Measurements from ENCODE around the gene OTUD3.

Gene OTUD3

GRCh38 chr1:19892628-19893168 is 10.5 kb downstream of the OTUD3 start:
- H3K14ac ChIP-seq (ENCODE audit: low read length): no peak overlapping the region

GRCh38 chr1:19893687-19894086 is 11.5 kb downstream of the OTUD3 start:
- Histone ChIP-seq H2BK15ac (ENCODE audit: low read length) (no peak overlapping the region), H2BK5ac (ENCODE audit: low read length) (no peak overlapping the region), H3K4me2 (ENCODE audit: insufficient read depth, low read length, poor library complexity, severe bottlenecking) (no peak overlapping the region), H3K36me3 (replicated peaks in 1 of 2; ENCODE audit: control insufficient read depth in 2 of 2, insufficient read depth in 2 of 2, low read length in 2 of 2) (peaks cover 26 to 90% of the 10 kb centered on the region in 2 donors), H3K9ac (ENCODE audit: low read depth, low read length, poor library complexity) (no peak overlapping the region), H3K4me1 (ENCODE audit: control insufficient read depth in 2 of 2, insufficient read depth in 1 of 2, low read depth in 1 of 2, low read length in 2 of 2) (no peaks in the 10 kb centered on the region), H3K27me3 (ENCODE audit: control insufficient read depth in 3 of 3, insufficient read depth in 3 of 3, low read depth in 1 of 3, low read length in 3 of 3) (no peaks in the 10 kb centered on the region), H4K91ac (ENCODE audit: low read depth, low read length, poor library complexity) (no peak overlapping the region), H3K4ac (ENCODE audit: low read length) (no peak overlapping the region), H3K23ac (ENCODE audit: low read depth, low read length, poor library complexity) (no peak overlapping the region), H3K4me3 (ENCODE audit: low read length in 2 of 2) (no peak overlapping the region), H3K14ac (ENCODE audit: low read length) (no peak overlapping the region), H3K9me3 (replicated peaks in 1 of 2; ENCODE audit: control insufficient read depth in 2 of 2, insufficient read depth in 1 of 2, low read depth in 1 of 2, low read length in 2 of 2) (no peaks in the 10 kb centered on the region), H4K8ac (ENCODE audit: low read depth, low read length) (no peak overlapping the region), H2BK120ac (ENCODE audit: low read depth, low read length) (no peak overlapping the region), H3K27ac (replicated peaks; ENCODE audit: low read length) (no peak overlapping the region), H3K79me1 (ENCODE audit: low read depth, low read length) (no peaks in the 10 kb centered on the region), H3K18ac (ENCODE audit: low read length) (no peak overlapping the region), H2AFZ (ENCODE audit: low read length) (no peak overlapping the region), H2BK12ac (ENCODE audit: low read length) (no peak overlapping the region), H2AK5ac (ENCODE audit: low read depth, low read length) (no peak overlapping the region)
- DNase-seq (ENCODE audit: low spot score): no peak
- WGBS, 2 donors (ENCODE audit: extremely low coverage in 2 of 2, insufficient read length in 2 of 2, insufficient replicate concordance in 1 of 2): no CpG with 5 or more reads among the region's 3 CpGs

More at GRCh38 chr1:19892628-19893168, 10.5 kb downstream of the OTUD3 start:
- no peak overlapping the region for H3K4ac ChIP-seq (ENCODE audit: low read length)
- no peak overlapping the region for H2BK120ac ChIP-seq (ENCODE audit: low read depth, low read length)
- no peak overlapping the region for H3K4me3 ChIP-seq (ENCODE audit: low read length in 2 of 2)
- no peak overlapping the region for H2BK12ac ChIP-seq (ENCODE audit: low read length)
- no peaks in the 10 kb centered on the region for H3K27me3 ChIP-seq (ENCODE audit: control insufficient read depth in 3 of 3, insufficient read depth in 3 of 3, low read depth in 1 of 3, low read length in 3 of 3)
- no peaks in the 10 kb centered on the region for H3K79me1 ChIP-seq (ENCODE audit: low read depth, low read length)
- H2BK15ac ChIP-seq (ENCODE audit: low read length): no peak overlapping the region
- no peak overlapping the region for H4K91ac ChIP-seq (ENCODE audit: low read depth, low read length, poor library complexity)
- H3K9ac ChIP-seq (ENCODE audit: low read depth, low read length, poor library complexity): no peak overlapping the region
- no peak overlapping the region for H3K23ac ChIP-seq (ENCODE audit: low read depth, low read length, poor library complexity)
- no peak overlapping the region for H2BK5ac ChIP-seq (ENCODE audit: low read length)
- H3K27ac ChIP-seq (replicated peaks; ENCODE audit: low read length): no peak overlapping the region
- H3K36me3 ChIP-seq (replicated peaks in 1 of 2; ENCODE audit: control insufficient read depth in 2 of 2, insufficient read depth in 2 of 2, low read length in 2 of 2): peaks cover 27 to 88% of the 10 kb centered on the region in 2 donors
- no peak overlapping the region for H2AFZ ChIP-seq (ENCODE audit: low read length)
- no peak overlapping the region for H4K8ac ChIP-seq (ENCODE audit: low read depth, low read length)
- H2AK5ac ChIP-seq (ENCODE audit: low read depth, low read length): no peak overlapping the region
- no peaks in the 10 kb centered on the region for H3K4me1 ChIP-seq (ENCODE audit: control insufficient read depth in 2 of 2, insufficient read depth in 1 of 2, low read depth in 1 of 2, low read length in 2 of 2)
- no peak overlapping the region for H3K4me2 ChIP-seq (ENCODE audit: insufficient read depth, low read length, poor library complexity, severe bottlenecking)
- DNase-seq (ENCODE audit: low spot score): no peak
- no peak overlapping the region for H3K18ac ChIP-seq (ENCODE audit: low read length)
- H3K9me3 ChIP-seq (replicated peaks in 1 of 2; ENCODE audit: control insufficient read depth in 2 of 2, insufficient read depth in 1 of 2, low read depth in 1 of 2, low read length in 2 of 2): no peaks in the 10 kb centered on the region
- WGBS, 2 donors (ENCODE audit: extremely low coverage in 2 of 2, insufficient read length in 2 of 2, insufficient replicate concordance in 1 of 2): no CpG with 5 or more reads among the region's 6 CpGs

GRCh38 chr1:19894218-19894617 is 12.0 kb downstream of the OTUD3 start:
- Histone ChIP-seq H3K14ac (ENCODE audit: low read length) (no peak overlapping the region), H3K18ac (ENCODE audit: low read length) (no peak overlapping the region), H3K9me3 (replicated peaks in 1 of 2; ENCODE audit: control insufficient read depth in 2 of 2, insufficient read depth in 1 of 2, low read depth in 1 of 2, low read length in 2 of 2) (no peaks in the 10 kb centered on the region), H3K9ac (ENCODE audit: low read depth, low read length, poor library complexity) (no peak overlapping the region), H3K27ac (replicated peaks; ENCODE audit: low read length) (no peak overlapping the region), H3K4me3 (ENCODE audit: low read length in 2 of 2) (no peak overlapping the region), H3K23ac (ENCODE audit: low read depth, low read length, poor library complexity) (no peak overlapping the region), H3K4me2 (ENCODE audit: insufficient read depth, low read length, poor library complexity, severe bottlenecking) (no peak overlapping the region), H2BK12ac (ENCODE audit: low read length) (no peak overlapping the region), H4K8ac (ENCODE audit: low read depth, low read length) (no peak overlapping the region), H2BK120ac (ENCODE audit: low read depth, low read length) (no peak overlapping the region), H4K91ac (ENCODE audit: low read depth, low read length, poor library complexity) (no peak overlapping the region), H2AFZ (ENCODE audit: low read length) (no peak overlapping the region), H2BK5ac (ENCODE audit: low read length) (no peak overlapping the region), H3K4ac (ENCODE audit: low read length) (no peak overlapping the region), H2BK15ac (ENCODE audit: low read length) (no peak overlapping the region), H3K79me1 (ENCODE audit: low read depth, low read length) (no peaks in the 10 kb centered on the region), H2AK5ac (ENCODE audit: low read depth, low read length) (no peak overlapping the region), H3K36me3 (replicated peaks in 1 of 2; ENCODE audit: control insufficient read depth in 2 of 2, insufficient read depth in 2 of 2, low read length in 2 of 2) (peaks cover 29 to 96% of the 10 kb centered on the region in 2 donors), H3K4me1 (ENCODE audit: control insufficient read depth in 2 of 2, insufficient read depth in 1 of 2, low read depth in 1 of 2, low read length in 2 of 2) (no peaks in the 10 kb centered on the region), H3K27me3 (ENCODE audit: control insufficient read depth in 3 of 3, insufficient read depth in 3 of 3, low read depth in 1 of 3, low read length in 3 of 3) (no peaks in the 10 kb centered on the region)
- DNase-seq (ENCODE audit: low spot score): no peak
- no CpG with 5 or more reads among the region's 5 CpGs for WGBS, 2 donors (ENCODE audit: extremely low coverage in 2 of 2, insufficient read length in 2 of 2, insufficient replicate concordance in 1 of 2)

DNA sequence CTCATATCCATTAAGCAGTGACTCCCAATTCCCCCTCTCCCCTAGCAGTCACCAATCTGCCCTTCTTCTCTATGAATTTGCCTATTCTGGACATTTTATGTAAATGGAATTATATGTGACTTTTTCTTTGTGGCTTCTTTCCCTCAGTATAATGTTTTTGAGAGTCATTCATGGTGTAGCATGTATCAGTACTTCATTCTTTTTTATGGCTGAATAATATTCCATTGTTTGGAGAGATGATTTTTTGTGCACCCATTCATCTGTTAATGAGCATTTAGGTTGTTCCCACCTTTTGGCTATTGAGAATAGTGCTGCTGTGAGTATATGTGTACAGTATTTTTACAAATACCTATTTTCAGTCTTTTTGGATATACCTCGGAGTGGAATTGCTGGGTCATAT is 19.5 kb downstream of the OTUD3 start:
- Histone ChIP-seq H3K27me3 (ENCODE audit: control insufficient read depth in 3 of 3, insufficient read depth in 3 of 3, low read depth in 1 of 3, low read length in 3 of 3) (no peaks in the 10 kb centered on the region), H3K9ac (ENCODE audit: low read depth, low read length, poor library complexity) (no peak overlapping the region), H3K14ac (ENCODE audit: low read length) (no peak overlapping the region), H3K18ac (ENCODE audit: low read length) (no peak overlapping the region), H2BK15ac (ENCODE audit: low read length) (no peak overlapping the region), H2AK5ac (ENCODE audit: low read depth, low read length) (no peak overlapping the region), H4K91ac (ENCODE audit: low read depth, low read length, poor library complexity) (no peak overlapping the region), H3K36me3 (replicated peaks in 1 of 2; ENCODE audit: control insufficient read depth in 2 of 2, insufficient read depth in 2 of 2, low read length in 2 of 2) (peaks cover 18 to 97% of the 10 kb centered on the region in 2 donors), H3K4ac (ENCODE audit: low read length) (no peak overlapping the region), H2BK5ac (ENCODE audit: low read length) (no peak overlapping the region), H3K79me1 (ENCODE audit: low read depth, low read length) (no peaks in the 10 kb centered on the region), H2BK12ac (ENCODE audit: low read length) (no peak overlapping the region), H3K4me1 (ENCODE audit: control insufficient read depth in 2 of 2, insufficient read depth in 1 of 2, low read depth in 1 of 2, low read length in 2 of 2) (no peaks in the 10 kb centered on the region), H3K4me3 (ENCODE audit: low read length in 2 of 2) (no peak overlapping the region), H3K4me2 (ENCODE audit: insufficient read depth, low read length, poor library complexity, severe bottlenecking) (no peak overlapping the region), H2BK120ac (ENCODE audit: low read depth, low read length) (no peak overlapping the region), H4K8ac (ENCODE audit: low read depth, low read length) (no peak overlapping the region), H3K27ac (replicated peaks; ENCODE audit: low read length) (no peak overlapping the region), H2AFZ (ENCODE audit: low read length) (no peak overlapping the region), H3K9me3 (replicated peaks in 1 of 2; ENCODE audit: control insufficient read depth in 2 of 2, insufficient read depth in 1 of 2, low read depth in 1 of 2, low read length in 2 of 2) (no peaks in the 10 kb centered on the region), H3K23ac (ENCODE audit: low read depth, low read length, poor library complexity) (no peak overlapping the region)
- DNase-seq (ENCODE audit: low spot score): no peak
- no CpG with 5 or more reads among the region's 1 CpG for WGBS, 2 donors (ENCODE audit: extremely low coverage in 2 of 2, insufficient read length in 2 of 2, insufficient replicate concordance in 1 of 2)
